DOHH2 (cell line): ENCODE results near the gene SS18L1.

Experiments used
- H3F3A ChIP-seq: fragments of 200-600 bp; sonication (generic), shearing (Covaris generic); 2 replicates; pipeline ENCODE4 v1.6.0; 2016; ENCODE audit warnings: antibody characterized with exemption, mild to moderate bottlenecking; ENCODE audit not compliant: control insufficient read depth, insufficient read depth
- H3K27ac ChIP-seq: fragments of 200-600 bp; sonication (generic); 2 replicates; pipeline ENCODE4 v1.5.1; 2014; ENCODE audit warnings: low read depth, mild to moderate bottlenecking, low read length, moderate library complexity
- H3K27me3 ChIP-seq: fragments of 200-600 bp; sonication (generic); 2 replicates; pipeline ENCODE4 v1.6.1; 2014; ENCODE audit warnings: mild to moderate bottlenecking, low read length, mixed read lengths; ENCODE audit not compliant: control insufficient read depth
- H3K36me3 ChIP-seq: fragments of 200-600 bp; sonication (generic); 2 replicates; pipeline ENCODE4 v1.6.1; 2014; ENCODE audit warnings: mild to moderate bottlenecking, low read length, moderate library complexity, mixed read lengths; ENCODE audit not compliant: control insufficient read depth
- H3K4me1 ChIP-seq: fragments of 200-600 bp; sonication (generic); 2 replicates; pipeline ENCODE4 v1.6.1; 2014; ENCODE audit warnings: mild to moderate bottlenecking, low read length, mixed read lengths; ENCODE audit not compliant: control insufficient read depth
- H3K4me2 ChIP-seq: fragments of 200-600 bp; sonication (generic); 2 replicates; pipeline ENCODE4 v1.6.0; 2014; ENCODE audit warnings: mild to moderate bottlenecking, low read length, moderate library complexity
- H3K4me3 ChIP-seq: fragments of 200-600 bp; sonication (generic); 2 replicates; pipeline ENCODE4 v1.5.1; 2014; ENCODE audit warnings: mild to moderate bottlenecking, low read length, mixed read lengths
- H3K79me2 ChIP-seq: fragments of 200-600 bp; sonication (generic); 2 replicates; pipeline ENCODE4 v1.6.1; 2014; ENCODE audit warnings: mild to moderate bottlenecking, low read length, mixed read lengths; ENCODE audit not compliant: control insufficient read depth
- H3K9me2 ChIP-seq: fragments of 200-600 bp; sonication (generic); replicated peaks from 2 replicates; pipeline ENCODE4 v1.6.1; 2014; ENCODE audit warnings: mild to moderate bottlenecking, low read length, mixed read lengths; ENCODE audit not compliant: control insufficient read depth
- H3K9me3 ChIP-seq: fragments of 200-600 bp; sonication (generic); 2 replicates; pipeline ENCODE4 v1.6.1; 2014; ENCODE audit warnings: antibody characterized with exemption, low read length, mixed read lengths; ENCODE audit not compliant: control insufficient read depth, insufficient read depth
- H4K20me1 ChIP-seq: fragments of 200-600 bp; sonication (generic); 2 replicates; pipeline ENCODE4 v1.6.0; 2014; ENCODE audit warnings: low read depth, mild to moderate bottlenecking, antibody characterized with exemption, low read length, moderate library complexity; ENCODE audit not compliant: control insufficient read depth, insufficient read depth
- CTCF ChIP-seq: fragments of 200-600 bp; sonication (generic); IDR thresholded peaks from one replicate; pipeline ENCODE4 v1.5.1; 2014; ENCODE audit warnings: antibody characterized with exemption, mild to moderate bottlenecking, low read depth, low read length; ENCODE audit not compliant: poor library complexity, severe bottlenecking
- EZH2phosphoT487 ChIP-seq: fragments of 200-600 bp; sonication (generic); IDR thresholded peaks from 2 replicates; pipeline ENCODE4 v1.6.1; 2017; ENCODE audit warnings: borderline replicate concordance, mild to moderate bottlenecking, antibody characterized with exemption, low read length, moderate library complexity, mixed read lengths

SS18L1 gene

GRCh38 chr20:62223571-62223970, 80.0 kb downstream of the SS18L1 start:
- Histone ChIP-seq H3K4me2 (no peak overlapping the region), H3K36me3 (no peaks in the 10 kb centered on the region), H3K9me3 (no peaks in the 10 kb centered on the region), H3K27ac (no peak overlapping the region), H3K4me3 (no peak overlapping the region), H3K9me2 (no peaks in the 10 kb centered on the region), H3K79me2 (no peaks in the 10 kb centered on the region), H3K27me3 (peaks cover 27% of the 10 kb centered on the region), H3K4me1 (peaks cover 14% of the 10 kb centered on the region), H3F3A (no peaks in the 10 kb centered on the region), H4K20me1 (peaks cover 13% of the 10 kb centered on the region; the same call in 1 of the 2 replicates)
- TF ChIP-seq CTCF (no peak), EZH2phosphoT487 (no peak)

GRCh38 chr20:62224113-62224855, 80.7 kb downstream of the SS18L1 start:
- Histone ChIP-seq H3K4me1 (peaks cover 7% of the 10 kb centered on the region), H3K36me3 (no peaks in the 10 kb centered on the region), H3K27ac (no peak overlapping the region), H3K4me3 (no peak overlapping the region), H3K27me3 (peaks cover 20% of the 10 kb centered on the region), H3K4me2 (no peak overlapping the region), H3K79me2 (no peaks in the 10 kb centered on the region), H3K9me2 (no peaks in the 10 kb centered on the region), H3F3A (no peaks in the 10 kb centered on the region), H4K20me1 (peaks cover 12% of the 10 kb centered on the region; the same call in 1 of the 2 replicates), H3K9me3 (no peaks in the 10 kb centered on the region)
- TF ChIP-seq CTCF (no peak), EZH2phosphoT487 (no peak)

GRCh38 chr20:62225026-62225425, 81.5 kb downstream of the SS18L1 start:
- no peak overlapping the region for H3K27ac ChIP-seq
- H3K4me1 ChIP-seq = peaks cover 3% of the 10 kb centered on the region; the same call in 1 of the 2 replicates
- H3K79me2 ChIP-seq = no peaks in the 10 kb centered on the region
- peaks cover 16% of the 10 kb centered on the region for H3K27me3 ChIP-seq
- no peaks in the 10 kb centered on the region for H3F3A ChIP-seq
- no peak overlapping the region for H3K4me2 ChIP-seq
- no peak overlapping the region for H3K4me3 ChIP-seq
- no peaks in the 10 kb centered on the region for H3K36me3 ChIP-seq
- TF ChIP-seq EZH2phosphoT487 (no peak), CTCF (no peak)
- H4K20me1 ChIP-seq = peaks cover 9% of the 10 kb centered on the region; the same call in 1 of the 2 replicates
- H3K9me3 ChIP-seq = no peaks in the 10 kb centered on the region; the same call in 1 of the 2 replicates
- no peaks in the 10 kb centered on the region for H3K9me2 ChIP-seq
